NCI-H460 (cell line): ENCODE data around the gene LGMN. TPM values are rescaled to one million over a fixed set of nuclear protein-coding genes. Genes with fewer than 3 reads are reported as not detected.
"Not testable (repeated sequence)": the region's sequence is repeated elsewhere in the genome, so short reads cannot be mapped to it uniquely, and the experiment has no call there.

Experiments
- DNase-seq: peaks from one replicate; pipeline ENCODE4 v3.0.0-alpha.2; 2016; ENCODE audit warnings: low read depth; ENCODE audit errors: extremely low read depth
- total RNA-seq: library from RNA; depleted of rRNA; stranded (reverse); fragments of >200 nt; shearing (Covaris generic); gene quantifications from 2 replicates; pipeline ENCODE4 v1.2.3, GENCODE V29; 2014

LGMN gene
- total RNA-seq, 1 experiment from 2014 or later = 54.1 TPM

GRCh38 chr14:92680330-92680729 is 68.1 kb downstream of the LGMN start:
- DNase-seq = not testable (repeated sequence)

- no peak for DNase-seq
Measured at GRCh38 chr14:92679246-92679645, 69.2 kb downstream of the LGMN start.

GRCh38 chr14:92678766-92679165 is 69.7 kb downstream of the LGMN start:
- DNase-seq = no peak

GRCh38 chr14:92677955-92678354 is 70.5 kb downstream of the LGMN start:
- DNase-seq = no peak

GRCh38 chr14:92677087-92677668 is 71.2 kb downstream of the LGMN start:
- DNase-seq = no peak

- DNase-seq = no peak
Measured at GRCh38 chr14:92676403-92677086, 71.9 kb downstream of the LGMN start.

- DNase-seq = no peak
Measured at GRCh38 chr14:92675976-92676375, 72.5 kb downstream of the LGMN start.

GRCh38 chr14:92675421-92675820 is 73.0 kb downstream of the LGMN start:
- DNase-seq = no peak

GRCh38 chr14:92673601-92674150 is 74.8 kb downstream of the LGMN start:
- DNase-seq = no peak

GRCh38 chr14:92670643-92671366 is 77.6 kb downstream of the LGMN start:
- DNase-seq = no peak

- no peak for DNase-seq
Measured at GRCh38 chr14:92670160-92670559, 78.3 kb downstream of the LGMN start.

GRCh38 chr14:92668276-92668973 is 80.0 kb downstream of the LGMN start:
- DNase-seq = no peak

GRCh38 chr14:92666251-92666650 is 82.2 kb downstream of the LGMN start:
- no peak for DNase-seq

- no peak for DNase-seq
Measured at GRCh38 chr14:92665661-92666110, 82.7 kb downstream of the LGMN start.

GRCh38 chr14:92663049-92663448 is 85.4 kb downstream of the LGMN start:
- no peak for DNase-seq

GRCh38 chr14:92660571-92660970 is 87.9 kb downstream of the LGMN start:
- DNase-seq = no peak

GRCh38 chr14:92659765-92660561 is 88.5 kb downstream of the LGMN start:
- DNase-seq = no peak

GRCh38 chr14:92658684-92659083 is 89.7 kb downstream of the LGMN start:
- no peak for DNase-seq

GRCh38 chr14:92658160-92658559 is 90.3 kb downstream of the LGMN start:
- DNase-seq = no peak
